ENCODE data around the gene CLHC1.

DNA sequence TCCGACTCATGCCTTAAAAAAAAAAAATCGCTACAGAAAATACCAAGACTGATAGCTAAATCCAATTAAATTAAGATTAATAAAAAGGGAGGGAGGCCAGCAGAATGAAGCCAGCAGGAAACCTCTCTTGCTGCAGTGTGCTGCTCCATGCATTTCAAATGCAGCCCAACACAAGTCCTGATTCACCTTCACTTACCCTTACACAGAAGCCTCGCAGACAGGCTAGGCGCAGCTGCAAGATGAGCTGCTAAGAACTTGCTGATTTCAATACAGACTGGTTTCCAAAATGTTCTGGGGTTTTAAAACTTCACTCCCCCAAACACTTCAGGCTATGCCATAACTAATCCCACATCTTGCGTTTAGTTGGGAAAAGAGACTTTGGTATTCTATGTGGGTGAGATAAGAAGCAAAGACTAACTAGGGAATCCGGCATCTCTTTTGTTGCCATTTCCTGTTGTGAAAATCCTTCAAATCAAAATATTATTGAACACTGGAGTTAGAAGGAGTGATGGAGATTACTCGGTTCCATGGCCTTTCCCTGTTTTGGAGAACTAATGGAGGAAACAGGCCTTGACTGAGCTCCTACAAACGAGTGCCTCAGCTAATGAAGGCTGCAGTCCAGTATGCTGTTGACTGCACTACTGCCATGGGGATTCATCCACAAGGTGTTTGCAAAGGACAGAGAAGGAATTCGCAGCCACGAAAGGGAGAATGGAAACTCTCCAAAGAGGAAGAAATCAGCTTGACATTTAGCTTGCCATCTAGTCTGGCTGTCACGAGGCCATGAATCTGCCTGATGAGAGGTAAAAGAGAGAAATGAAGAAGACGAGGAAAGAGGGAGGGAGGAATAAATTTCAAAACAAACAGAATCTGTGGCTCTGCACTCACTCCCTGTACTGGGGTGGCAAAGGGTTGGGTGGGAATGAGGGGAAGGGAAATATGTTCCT, 67.3 kb downstream of the CLHC1 start:
- TF ChIP-seq, protein P1, sequence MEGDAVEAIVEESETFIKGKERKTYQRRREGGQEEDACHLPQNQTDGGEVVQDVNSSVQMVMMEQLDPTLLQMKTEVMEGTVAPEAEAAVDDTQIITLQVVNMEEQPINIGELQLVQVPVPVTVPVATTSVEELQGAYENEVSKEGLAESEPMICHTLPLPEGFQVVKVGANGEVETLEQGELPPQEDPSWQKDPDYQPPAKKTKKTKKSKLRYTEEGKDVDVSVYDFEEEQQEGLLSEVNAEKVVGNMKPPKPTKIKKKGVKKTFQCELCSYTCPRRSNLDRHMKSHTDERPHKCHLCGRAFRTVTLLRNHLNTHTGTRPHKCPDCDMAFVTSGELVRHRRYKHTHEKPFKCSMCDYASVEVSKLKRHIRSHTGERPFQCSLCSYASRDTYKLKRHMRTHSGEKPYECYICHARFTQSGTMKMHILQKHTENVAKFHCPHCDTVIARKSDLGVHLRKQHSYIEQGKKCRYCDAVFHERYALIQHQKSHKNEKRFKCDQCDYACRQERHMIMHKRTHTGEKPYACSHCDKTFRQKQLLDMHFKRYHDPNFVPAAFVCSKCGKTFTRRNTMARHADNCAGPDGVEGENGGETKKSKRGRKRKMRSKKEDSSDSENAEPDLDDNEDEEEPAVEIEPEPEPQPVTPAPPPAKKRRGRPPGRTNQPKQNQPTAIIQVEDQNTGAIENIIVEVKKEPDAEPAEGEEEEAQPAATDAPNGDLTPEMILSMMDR (IDR thresholded peaks at IDR 0.05; ENCODE audit: low read length): no peak
- no peak for TF ChIP-seq EZH2 (IDR thresholded peaks at IDR 0.05; ENCODE audit: borderline replicate concordance, low read length)

All from OCI-LY1 (cell line).